ENCODE results near the gene CYYR1.

The CYYR1 gene

DNA sequence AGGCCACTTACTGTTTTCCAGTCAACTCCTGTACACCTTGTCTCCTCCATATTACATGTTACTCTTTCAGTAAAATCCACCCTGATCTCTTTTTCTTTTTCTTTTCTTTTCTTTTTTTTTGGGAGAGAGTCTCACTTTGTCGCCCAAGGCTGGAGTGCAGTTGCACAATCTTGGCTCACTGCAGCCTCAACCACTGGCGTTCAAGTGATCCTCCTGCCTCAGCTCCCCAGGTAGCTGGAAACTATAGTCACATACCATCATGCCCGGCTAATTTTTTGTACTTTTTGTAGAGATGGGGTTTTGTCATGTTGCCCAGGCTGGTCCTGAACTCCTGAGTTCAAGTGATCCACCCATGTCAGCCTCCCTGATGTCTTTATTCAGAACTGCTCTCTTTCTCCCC is 57.8 kb downstream of the CYYR1 start:
- H3K9ac ChIP-seq (ENCODE audit: low read depth, low read length) = no peak overlapping the region

DNA sequence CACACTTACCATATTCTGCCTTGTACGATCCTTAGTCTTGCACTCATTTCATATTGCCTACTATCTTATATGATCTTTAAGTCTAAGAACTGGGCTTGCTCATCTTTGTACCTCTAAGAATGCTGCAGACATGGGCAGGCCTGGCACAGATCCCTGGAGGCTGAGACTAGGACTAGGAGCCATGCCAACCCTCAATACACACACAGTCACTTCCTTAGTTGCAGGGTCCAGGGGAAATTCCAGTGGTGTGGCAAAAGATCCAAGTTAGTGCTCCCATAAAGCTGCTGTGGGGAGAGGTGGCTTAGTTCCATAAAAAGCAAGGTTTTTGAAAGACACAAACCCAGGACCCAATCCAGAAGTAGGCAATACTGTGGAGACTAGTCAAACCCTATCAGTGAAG is 59.9 kb downstream of the CYYR1 start:
- Histone ChIP-seq H3K27ac (ENCODE audit: low read length) (no peak overlapping the region), H3K4me1 (ENCODE audit: insufficient read depth, low read length) (peaks cover 10% of the 10 kb centered on the region), H3K9ac (ENCODE audit: low read depth, low read length) (no peak overlapping the region), H3K36me3 (ENCODE audit: insufficient read depth, low read depth, low read length) (no peaks in the 10 kb centered on the region), H3K9me3 (ENCODE audit: insufficient read depth, low read depth, low read length) (no peaks in the 10 kb centered on the region), H3K27me3 (ENCODE audit: insufficient read depth, low read length) (no peaks in the 10 kb centered on the region), H3K4me3 (ENCODE audit: low read length) (no peak overlapping the region)

More for the DNA sequence above, 57.8 kb downstream of the CYYR1 start:
- Histone ChIP-seq H3K4me3 (ENCODE audit: low read length) (no peak overlapping the region), H3K27ac (ENCODE audit: low read length) (no peak overlapping the region), H3K36me3 (ENCODE audit: insufficient read depth, low read depth, low read length) (no peaks in the 10 kb centered on the region), H3K27me3 (ENCODE audit: insufficient read depth, low read length) (no peaks in the 10 kb centered on the region), H3K4me1 (ENCODE audit: insufficient read depth, low read length) (peaks cover 10% of the 10 kb centered on the region), H3K9me3 (ENCODE audit: insufficient read depth, low read depth, low read length) (no peaks in the 10 kb centered on the region)

DNA sequence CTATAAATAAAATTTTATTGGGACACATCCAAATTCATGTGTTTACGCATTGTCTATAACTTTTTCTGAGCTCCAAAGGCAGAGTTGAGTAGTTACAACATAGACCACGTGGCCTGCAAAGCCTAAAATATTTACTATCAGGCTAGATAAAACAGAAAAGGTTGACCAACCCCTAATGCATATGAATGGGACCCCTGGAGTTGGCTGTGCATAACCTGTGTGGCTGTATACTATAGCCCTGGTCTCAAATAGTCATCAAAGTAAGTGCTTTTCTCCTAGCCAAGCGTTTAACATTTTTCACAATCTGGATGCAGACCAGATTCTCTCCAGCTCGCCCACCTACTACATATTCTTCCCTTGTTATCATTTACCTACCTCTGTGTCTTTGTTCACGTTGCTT is 60.4 kb downstream of the CYYR1 start:
- no peaks in the 10 kb centered on the region for H3K27me3 ChIP-seq (ENCODE audit: insufficient read depth, low read length)
- no peaks in the 10 kb centered on the region for H3K9me3 ChIP-seq (ENCODE audit: insufficient read depth, low read depth, low read length)
- no peak overlapping the region for H3K27ac ChIP-seq (ENCODE audit: low read length)
- peaks cover 10% of the 10 kb centered on the region for H3K4me1 ChIP-seq (ENCODE audit: insufficient read depth, low read length)
- H3K4me3 ChIP-seq (ENCODE audit: low read length) = no peak overlapping the region
- no peak overlapping the region for H3K9ac ChIP-seq (ENCODE audit: low read depth, low read length)
- H3K36me3 ChIP-seq (ENCODE audit: insufficient read depth, low read depth, low read length) = no peaks in the 10 kb centered on the region

DNA sequence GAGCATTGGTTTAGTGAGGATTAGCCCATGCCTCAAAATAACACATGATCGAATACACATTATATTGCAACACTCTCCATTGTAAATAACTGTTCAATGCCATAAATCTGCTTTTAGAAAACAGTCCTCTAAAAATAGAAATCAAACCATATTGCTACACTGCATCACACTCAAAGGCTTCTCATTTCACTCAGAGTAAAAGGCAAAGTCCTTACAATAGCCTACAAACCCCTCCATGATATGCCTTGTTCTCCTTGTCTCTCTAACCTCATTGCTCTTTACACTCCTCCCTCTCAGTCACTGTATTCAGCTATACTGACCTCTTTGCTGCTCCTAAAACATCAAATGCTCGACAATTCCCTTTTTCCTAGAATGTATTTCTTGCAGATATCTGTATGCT is 64.2 kb downstream of the CYYR1 start:
- no peaks in the 10 kb centered on the region for H3K27me3 ChIP-seq (ENCODE audit: insufficient read depth, low read length)
- H3K4me1 ChIP-seq (ENCODE audit: insufficient read depth, low read length) = peaks cover 10% of the 10 kb centered on the region
- H3K27ac ChIP-seq (ENCODE audit: low read length) = no peak overlapping the region
- no peaks in the 10 kb centered on the region for H3K9me3 ChIP-seq (ENCODE audit: insufficient read depth, low read depth, low read length)
- no peak overlapping the region for H3K4me3 ChIP-seq (ENCODE audit: low read length)
- H3K9ac ChIP-seq (ENCODE audit: low read depth, low read length) = no peak overlapping the region
- no peaks in the 10 kb centered on the region for H3K36me3 ChIP-seq (ENCODE audit: insufficient read depth, low read depth, low read length)

DNA sequence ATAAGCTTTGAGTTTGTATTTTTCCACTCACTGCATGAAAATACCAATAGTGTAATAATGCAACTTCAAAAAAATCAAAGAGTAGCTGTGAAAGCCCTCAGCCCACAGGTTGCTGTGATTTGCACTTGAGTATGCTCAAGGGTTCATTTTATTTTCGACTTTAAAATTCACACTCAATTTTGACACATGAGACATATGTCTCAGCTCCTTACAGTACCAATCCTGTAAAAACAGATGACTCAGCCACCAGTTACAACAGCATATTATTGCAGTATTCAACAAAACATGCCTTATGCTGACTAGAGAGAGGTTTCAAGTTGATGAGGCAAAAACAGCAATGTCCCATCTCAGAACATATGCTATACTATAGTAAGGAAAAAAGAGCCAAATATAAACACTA is 66.1 kb downstream of the CYYR1 start:
- Histone ChIP-seq H3K27ac (ENCODE audit: low read length) (no peak overlapping the region), H3K4me3 (ENCODE audit: low read length) (no peak overlapping the region), H3K9me3 (ENCODE audit: insufficient read depth, low read depth, low read length) (no peaks in the 10 kb centered on the region), H3K9ac (ENCODE audit: low read depth, low read length) (no peak overlapping the region), H3K36me3 (ENCODE audit: insufficient read depth, low read depth, low read length) (no peaks in the 10 kb centered on the region), H3K27me3 (ENCODE audit: insufficient read depth, low read length) (no peaks in the 10 kb centered on the region), H3K4me1 (ENCODE audit: insufficient read depth, low read length) (no peaks in the 10 kb centered on the region)

DNA sequence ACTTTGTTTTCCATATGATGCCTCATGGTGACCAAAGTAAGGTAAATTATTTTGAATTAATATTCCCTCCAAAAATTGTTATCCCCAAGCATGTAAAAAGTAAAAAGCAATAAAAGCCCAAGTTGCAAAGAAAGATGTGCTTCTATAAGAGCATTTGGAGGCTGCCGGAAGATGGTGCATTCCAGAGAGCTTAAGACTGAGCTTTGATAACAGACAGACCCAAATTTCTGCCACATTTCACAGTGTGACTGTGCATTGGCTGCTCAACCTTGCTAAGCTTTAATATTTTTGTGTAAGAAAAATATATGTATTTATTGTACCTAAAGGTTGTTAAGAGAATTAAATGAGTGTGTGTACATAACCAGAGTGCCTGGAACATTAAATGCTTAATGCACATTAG is 67.9 kb downstream of the CYYR1 start:
- no peaks in the 10 kb centered on the region for H3K27me3 ChIP-seq (ENCODE audit: insufficient read depth, low read length)
- H3K4me1 ChIP-seq (ENCODE audit: insufficient read depth, low read length) = no peaks in the 10 kb centered on the region
- no peak overlapping the region for H3K27ac ChIP-seq (ENCODE audit: low read length)
- no peaks in the 10 kb centered on the region for H3K9me3 ChIP-seq (ENCODE audit: insufficient read depth, low read depth, low read length)
- no peak overlapping the region for H3K4me3 ChIP-seq (ENCODE audit: low read length)
- no peak overlapping the region for H3K9ac ChIP-seq (ENCODE audit: low read depth, low read length)
- H3K36me3 ChIP-seq (ENCODE audit: insufficient read depth, low read depth, low read length) = no peaks in the 10 kb centered on the region

DNA sequence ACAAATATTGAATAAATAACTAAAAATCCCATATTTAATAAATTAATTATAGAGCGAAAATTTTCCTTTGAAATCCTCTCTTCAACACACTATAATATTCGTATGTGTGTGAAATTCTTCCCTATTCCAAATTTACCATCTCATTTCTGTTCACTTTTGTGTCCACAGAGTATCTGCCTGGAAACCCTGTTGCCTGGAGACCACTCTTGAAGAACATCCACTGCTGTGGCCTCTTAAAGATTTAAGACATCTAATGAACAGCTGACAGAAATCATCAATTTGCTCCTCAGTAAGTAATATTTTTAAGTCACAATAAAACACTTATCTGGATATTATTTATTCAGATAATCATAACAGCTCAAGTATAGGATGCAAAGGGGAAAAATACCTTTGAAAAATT is 69.7 kb downstream of the CYYR1 start:
- Histone ChIP-seq H3K4me1 (ENCODE audit: insufficient read depth, low read length) (no peaks in the 10 kb centered on the region), H3K9ac (ENCODE audit: low read depth, low read length) (no peak overlapping the region), H3K27ac (ENCODE audit: low read length) (no peak overlapping the region), H3K27me3 (ENCODE audit: insufficient read depth, low read length) (no peaks in the 10 kb centered on the region), H3K9me3 (ENCODE audit: insufficient read depth, low read depth, low read length) (no peaks in the 10 kb centered on the region), H3K4me3 (ENCODE audit: low read length) (no peak overlapping the region), H3K36me3 (ENCODE audit: insufficient read depth, low read depth, low read length) (no peaks in the 10 kb centered on the region)

DNA sequence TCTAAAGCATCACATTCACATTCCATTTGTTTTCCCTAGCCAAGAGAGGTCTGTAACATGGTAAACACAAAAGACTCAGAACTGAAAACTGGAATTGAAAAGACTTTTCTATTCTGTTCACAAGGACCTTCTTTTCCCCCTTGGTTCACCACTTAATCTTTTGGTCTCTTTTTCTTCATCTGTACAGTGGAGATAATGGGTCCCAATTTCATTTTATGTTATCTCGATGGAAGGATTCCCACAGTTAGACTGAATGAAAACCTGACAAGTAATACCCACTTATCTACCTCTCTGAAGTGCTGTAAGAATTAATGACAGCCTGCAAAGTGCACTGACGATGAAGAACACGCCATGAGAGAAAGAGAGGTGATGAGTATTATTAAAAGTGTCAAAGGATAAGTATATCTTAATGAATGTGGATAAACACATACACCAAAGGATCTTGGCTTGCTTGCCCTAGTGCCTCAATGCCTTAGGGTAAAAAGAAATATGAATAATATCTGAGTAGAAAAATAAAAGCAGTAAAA is 71.5 kb downstream of the CYYR1 start:
- no peaks in the 10 kb centered on the region for H3K4me1 ChIP-seq (ENCODE audit: insufficient read depth, low read length)
- no peaks in the 10 kb centered on the region for H3K27me3 ChIP-seq (ENCODE audit: insufficient read depth, low read length)
- no peak overlapping the region for H3K27ac ChIP-seq (ENCODE audit: low read length)
- H3K4me3 ChIP-seq (ENCODE audit: low read length) = no peak overlapping the region
- no peak overlapping the region for H3K9ac ChIP-seq (ENCODE audit: low read depth, low read length)
- no peaks in the 10 kb centered on the region for H3K36me3 ChIP-seq (ENCODE audit: insufficient read depth, low read depth, low read length)
- H3K9me3 ChIP-seq (ENCODE audit: insufficient read depth, low read depth, low read length) = no peaks in the 10 kb centered on the region

DNA sequence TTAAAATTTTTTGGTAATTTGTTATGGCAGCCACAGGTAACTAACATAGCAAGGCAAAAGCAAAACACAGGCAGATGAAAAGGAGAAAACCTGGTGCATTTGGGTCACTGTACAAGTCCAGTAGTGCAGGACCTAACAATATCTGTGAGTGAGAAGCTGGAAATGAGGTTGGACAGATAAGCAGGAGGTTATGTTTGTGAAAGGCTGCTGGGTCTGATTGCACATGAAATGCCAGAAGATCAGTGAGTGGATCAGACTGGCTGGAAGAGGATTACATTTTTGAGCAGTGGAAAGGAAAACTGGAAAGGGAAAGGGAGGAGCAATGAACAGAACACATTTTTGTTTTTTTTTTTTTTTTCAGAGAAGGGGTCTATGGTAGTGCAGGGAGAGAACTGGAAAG is 73.6 kb downstream of the CYYR1 start:
- no peaks in the 10 kb centered on the region for H3K27me3 ChIP-seq (ENCODE audit: insufficient read depth, low read length)
- no peak overlapping the region for H3K4me3 ChIP-seq (ENCODE audit: low read length)
- no peaks in the 10 kb centered on the region for H3K36me3 ChIP-seq (ENCODE audit: insufficient read depth, low read depth, low read length)
- H3K4me1 ChIP-seq (ENCODE audit: insufficient read depth, low read length) = no peaks in the 10 kb centered on the region
- no peaks in the 10 kb centered on the region for H3K9me3 ChIP-seq (ENCODE audit: insufficient read depth, low read depth, low read length)
- no peak overlapping the region for H3K27ac ChIP-seq (ENCODE audit: low read length)
- H3K9ac ChIP-seq (ENCODE audit: low read depth, low read length) = no peak overlapping the region

DNA sequence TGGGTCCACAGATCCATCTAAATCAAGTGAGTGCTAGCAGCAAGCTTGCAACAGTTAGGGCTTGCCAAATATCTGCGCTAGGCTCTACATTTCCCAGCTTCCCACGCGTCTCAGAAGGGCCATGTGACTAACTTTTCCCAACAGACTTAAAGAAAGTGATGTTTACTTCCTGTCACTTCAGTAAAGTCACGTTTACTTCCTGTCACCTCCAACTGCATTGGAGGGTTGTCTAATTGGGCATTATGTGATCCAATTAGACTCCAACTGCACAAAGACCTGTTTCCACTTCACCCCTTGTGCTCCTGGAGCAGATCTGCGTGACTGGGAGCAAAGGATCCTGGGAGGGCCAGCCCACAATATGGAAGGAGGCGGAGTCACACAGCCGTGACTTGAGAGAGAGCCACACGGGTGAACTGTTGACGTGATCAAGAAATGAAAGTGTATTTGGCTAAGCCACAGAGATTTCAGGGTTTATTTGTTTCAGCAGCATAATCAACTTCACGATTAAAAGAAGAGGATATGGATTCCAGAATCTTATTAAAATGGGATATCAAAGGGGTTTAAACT is 77.7 kb downstream of the CYYR1 start:
- Histone ChIP-seq H3K9ac (ENCODE audit: low read depth, low read length) (no peak overlapping the region), H3K36me3 (ENCODE audit: insufficient read depth, low read depth, low read length) (no peaks in the 10 kb centered on the region), H3K9me3 (ENCODE audit: insufficient read depth, low read depth, low read length) (no peaks in the 10 kb centered on the region), H3K27ac (ENCODE audit: low read length) (no peak overlapping the region), H3K4me1 (ENCODE audit: insufficient read depth, low read length) (peaks cover 10% of the 10 kb centered on the region; the same call in 1 of the 2 replicates), H3K4me3 (ENCODE audit: low read length) (no peak overlapping the region), H3K27me3 (ENCODE audit: insufficient read depth, low read length) (no peaks in the 10 kb centered on the region)

DNA sequence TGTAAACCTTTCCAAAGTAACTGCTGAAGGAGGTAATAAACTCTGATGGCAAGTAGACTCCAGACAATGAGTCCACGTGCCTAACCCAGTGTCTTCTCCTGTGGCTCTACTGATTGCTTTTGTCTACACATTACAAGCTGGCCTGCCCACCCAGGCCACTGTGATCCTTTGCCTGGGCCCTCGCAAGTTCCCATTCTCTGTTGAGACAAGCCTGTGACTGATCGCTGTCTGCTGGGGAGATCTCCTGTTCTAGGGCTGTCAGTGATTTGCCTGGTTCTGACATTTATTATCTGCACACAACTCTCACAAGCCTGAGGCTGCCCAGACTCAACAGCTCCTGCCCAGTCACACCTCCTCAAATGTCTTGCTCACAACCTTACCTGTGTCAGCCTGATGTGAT is 81.4 kb downstream of the CYYR1 start:
- H3K9me3 ChIP-seq (ENCODE audit: insufficient read depth, low read depth, low read length) = peaks cover 4% of the 10 kb centered on the region; the same call in 1 of the 2 replicates
- no peaks in the 10 kb centered on the region for H3K36me3 ChIP-seq (ENCODE audit: insufficient read depth, low read depth, low read length)
- H3K9ac ChIP-seq (ENCODE audit: low read depth, low read length) = no peak overlapping the region
- no peak overlapping the region for H3K27ac ChIP-seq (ENCODE audit: low read length)
- H3K4me1 ChIP-seq (ENCODE audit: insufficient read depth, low read length) = peaks cover 10% of the 10 kb centered on the region; the same call in 1 of the 2 replicates
- no peaks in the 10 kb centered on the region for H3K27me3 ChIP-seq (ENCODE audit: insufficient read depth, low read length)
- H3K4me3 ChIP-seq (ENCODE audit: low read length) = no peak overlapping the region

DNA sequence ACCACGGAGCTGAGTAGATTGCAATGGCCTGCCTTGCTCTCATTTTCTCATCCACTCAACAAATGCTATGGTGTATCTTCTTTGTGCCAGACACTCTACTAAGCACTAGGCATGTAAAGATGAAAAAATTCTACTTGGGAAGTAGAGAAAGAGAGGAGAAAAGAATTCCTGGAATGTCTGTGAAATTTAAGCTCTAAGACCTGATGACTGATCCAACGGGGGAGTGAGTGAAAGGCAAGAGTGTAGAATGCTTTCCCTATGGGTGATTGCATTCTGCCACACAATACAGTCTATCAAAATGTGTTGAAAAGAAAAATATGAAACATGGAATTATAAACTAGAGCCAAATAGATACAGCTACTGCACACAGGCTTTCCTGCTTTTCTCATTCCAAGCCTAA is 82.3 kb downstream of the CYYR1 start:
- Histone ChIP-seq H3K4me3 (ENCODE audit: low read length) (no peak overlapping the region), H3K9me3 (ENCODE audit: insufficient read depth, low read depth, low read length) (peaks cover 4% of the 10 kb centered on the region; the same call in 1 of the 2 replicates), H3K27me3 (ENCODE audit: insufficient read depth, low read length) (no peaks in the 10 kb centered on the region), H3K27ac (ENCODE audit: low read length) (no peak overlapping the region), H3K9ac (ENCODE audit: low read depth, low read length) (no peak overlapping the region), H3K36me3 (ENCODE audit: insufficient read depth, low read depth, low read length) (no peaks in the 10 kb centered on the region), H3K4me1 (ENCODE audit: insufficient read depth, low read length) (peaks cover 10% of the 10 kb centered on the region; the same call in 1 of the 2 replicates)
